ENCODE data around the gene PMEL.

DNA sequence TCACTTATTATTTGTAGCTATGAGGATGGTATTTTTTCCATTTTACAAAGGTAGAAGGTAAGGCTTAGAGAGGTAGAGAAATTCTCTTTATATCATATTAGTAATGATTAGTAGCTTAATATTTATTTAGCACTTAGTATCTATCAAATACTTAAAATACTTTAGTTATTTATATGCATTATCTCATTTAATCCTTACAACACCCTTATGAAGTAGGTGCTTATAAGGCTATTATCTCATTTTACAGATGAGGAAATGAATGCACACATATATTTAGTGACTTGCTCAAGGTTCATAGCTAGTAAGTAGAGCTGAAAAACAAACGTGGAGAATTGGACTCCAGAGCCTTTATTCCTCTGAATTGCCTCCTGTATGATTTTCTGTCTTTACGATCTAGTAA is 19.0 kb upstream of the PMEL start:
- TF ChIP-seq POLR2A (IDR thresholded peaks at IDR 0.05) (no peak), POLR2AphosphoS5 (IDR thresholded peaks at IDR 0.05) (no peak), EP300 (IDR thresholded peaks at IDR 0.05) (no peak)
- TF ChIP-seq, protein P1, sequence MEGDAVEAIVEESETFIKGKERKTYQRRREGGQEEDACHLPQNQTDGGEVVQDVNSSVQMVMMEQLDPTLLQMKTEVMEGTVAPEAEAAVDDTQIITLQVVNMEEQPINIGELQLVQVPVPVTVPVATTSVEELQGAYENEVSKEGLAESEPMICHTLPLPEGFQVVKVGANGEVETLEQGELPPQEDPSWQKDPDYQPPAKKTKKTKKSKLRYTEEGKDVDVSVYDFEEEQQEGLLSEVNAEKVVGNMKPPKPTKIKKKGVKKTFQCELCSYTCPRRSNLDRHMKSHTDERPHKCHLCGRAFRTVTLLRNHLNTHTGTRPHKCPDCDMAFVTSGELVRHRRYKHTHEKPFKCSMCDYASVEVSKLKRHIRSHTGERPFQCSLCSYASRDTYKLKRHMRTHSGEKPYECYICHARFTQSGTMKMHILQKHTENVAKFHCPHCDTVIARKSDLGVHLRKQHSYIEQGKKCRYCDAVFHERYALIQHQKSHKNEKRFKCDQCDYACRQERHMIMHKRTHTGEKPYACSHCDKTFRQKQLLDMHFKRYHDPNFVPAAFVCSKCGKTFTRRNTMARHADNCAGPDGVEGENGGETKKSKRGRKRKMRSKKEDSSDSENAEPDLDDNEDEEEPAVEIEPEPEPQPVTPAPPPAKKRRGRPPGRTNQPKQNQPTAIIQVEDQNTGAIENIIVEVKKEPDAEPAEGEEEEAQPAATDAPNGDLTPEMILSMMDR (IDR thresholded peaks at IDR 0.05) = no peak
